Jurkat, Clone E6-1 (cell line): ENCODE data around the gene EPHA2.

ENCODE experiments used
- DNase-seq: peaks from one replicate; pipeline ENCODE4 v3.0.0-alpha.2; 2011; ENCODE audit warnings: low read depth, low spot score
- H3K4me3 ChIP-seq: 2 replicates; pipeline ENCODE4 v1.5.1; 2011; ENCODE audit warnings: mild to moderate bottlenecking, low read length, control low read depth, moderate library complexity

The EPHA2 gene

DNA sequence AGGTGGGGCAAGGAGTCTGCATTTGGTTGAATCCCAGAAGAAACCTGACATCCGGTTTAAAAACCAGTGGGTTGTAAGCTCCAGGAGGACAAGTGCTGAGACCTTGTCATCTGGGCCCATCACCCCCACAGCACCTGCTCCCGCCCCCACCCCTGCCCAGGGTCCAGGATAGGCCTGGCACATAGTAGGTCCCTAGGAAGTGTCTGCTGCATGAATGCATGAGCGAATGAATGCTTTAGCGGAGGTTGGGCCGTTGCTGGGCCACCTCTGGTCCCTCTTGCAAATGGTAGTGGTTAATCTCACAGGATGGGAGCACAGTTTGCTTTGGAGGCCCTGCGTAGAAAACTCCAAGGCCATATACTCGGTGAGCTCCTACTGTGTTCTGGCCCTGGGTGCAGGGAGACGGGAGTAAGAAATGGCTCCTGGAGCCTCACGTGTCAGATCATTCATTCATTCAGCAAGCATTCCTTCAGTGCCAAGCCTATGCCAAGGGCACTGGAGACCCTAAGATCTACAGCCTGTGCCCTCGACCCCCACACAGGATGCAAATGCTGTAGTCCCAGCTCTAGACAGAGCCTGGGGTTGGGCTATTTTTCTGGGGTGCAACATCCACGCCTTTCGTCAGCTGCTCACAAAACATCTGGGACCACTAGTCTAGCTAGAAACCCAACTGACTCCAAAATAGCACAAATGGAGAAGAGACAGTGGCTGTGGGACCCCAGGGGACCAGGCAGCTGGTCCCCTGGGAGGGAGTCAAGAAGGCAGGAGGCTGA lies 28.9 kb downstream of the EPHA2 start:
- no peak for DNase-seq

DNA sequence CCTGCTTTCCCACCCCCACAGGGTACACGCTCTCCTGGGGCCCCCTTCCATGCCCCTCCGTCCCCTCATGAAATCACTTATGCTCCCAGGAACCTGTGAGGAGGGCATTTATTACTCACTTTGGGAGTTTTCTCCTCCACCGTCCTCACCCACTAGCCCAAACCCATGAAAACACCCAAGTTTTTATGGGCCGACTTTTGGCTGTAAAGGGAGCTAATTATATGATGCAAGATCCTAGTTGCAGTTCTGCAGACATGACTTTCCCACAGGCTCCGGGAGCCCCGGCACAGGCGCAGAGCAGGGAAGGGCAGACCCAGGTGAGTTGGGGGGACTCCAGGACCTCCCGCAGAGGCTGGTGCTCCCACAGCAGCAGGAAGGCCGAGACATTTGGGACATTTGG lies 29.7 kb downstream of the EPHA2 start:
- no peak for DNase-seq
- no peak overlapping the region for H3K4me3 ChIP-seq

More for the DNA sequence above, 28.9 kb downstream of the EPHA2 start:
- H3K4me3 ChIP-seq: no peak overlapping the region

DNA sequence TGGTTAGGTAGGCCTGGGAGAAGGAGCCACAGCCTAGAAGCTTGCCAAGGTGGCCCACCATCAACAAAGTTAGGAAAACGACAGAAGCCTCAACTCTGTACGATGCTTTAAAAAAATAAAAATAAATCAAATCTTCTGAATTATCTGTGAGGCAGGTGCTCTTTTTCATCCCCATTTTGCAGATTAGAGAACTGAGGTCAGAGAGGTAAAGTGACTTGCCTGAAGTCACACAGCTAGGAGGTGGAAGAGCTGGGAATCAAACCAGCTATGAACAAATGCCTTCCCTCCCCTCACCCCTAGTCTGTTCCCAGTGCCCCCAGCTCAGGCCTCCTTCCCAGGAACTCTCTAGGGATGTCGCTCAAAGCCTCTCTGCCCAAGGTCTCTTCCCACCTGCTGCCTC lies 30.4 kb downstream of the EPHA2 start:
- H3K4me3 ChIP-seq: no peak overlapping the region
- DNase-seq: no peak

DNA sequence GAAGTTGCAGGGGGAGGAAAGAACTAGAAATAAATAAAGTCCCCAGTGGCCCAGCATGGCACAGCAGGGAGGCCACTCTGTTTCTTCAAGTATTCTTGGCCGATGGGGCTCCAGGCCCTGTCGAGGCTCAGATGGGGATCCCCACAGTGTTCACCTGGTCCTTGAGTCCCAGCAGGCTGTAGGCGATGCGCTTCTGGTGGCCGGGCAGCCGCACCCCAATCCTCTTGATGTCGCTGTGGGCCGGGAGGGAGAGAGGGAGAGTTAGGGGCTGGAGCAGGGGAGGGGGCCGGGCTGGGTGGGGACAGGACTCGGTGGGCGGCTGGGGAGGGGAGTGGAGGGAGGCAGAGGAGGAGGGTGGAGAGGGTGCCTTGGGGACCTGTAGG lies 30.8 kb downstream of the EPHA2 start:
- DNase-seq: no peak
- no peak overlapping the region for H3K4me3 ChIP-seq

DNA sequence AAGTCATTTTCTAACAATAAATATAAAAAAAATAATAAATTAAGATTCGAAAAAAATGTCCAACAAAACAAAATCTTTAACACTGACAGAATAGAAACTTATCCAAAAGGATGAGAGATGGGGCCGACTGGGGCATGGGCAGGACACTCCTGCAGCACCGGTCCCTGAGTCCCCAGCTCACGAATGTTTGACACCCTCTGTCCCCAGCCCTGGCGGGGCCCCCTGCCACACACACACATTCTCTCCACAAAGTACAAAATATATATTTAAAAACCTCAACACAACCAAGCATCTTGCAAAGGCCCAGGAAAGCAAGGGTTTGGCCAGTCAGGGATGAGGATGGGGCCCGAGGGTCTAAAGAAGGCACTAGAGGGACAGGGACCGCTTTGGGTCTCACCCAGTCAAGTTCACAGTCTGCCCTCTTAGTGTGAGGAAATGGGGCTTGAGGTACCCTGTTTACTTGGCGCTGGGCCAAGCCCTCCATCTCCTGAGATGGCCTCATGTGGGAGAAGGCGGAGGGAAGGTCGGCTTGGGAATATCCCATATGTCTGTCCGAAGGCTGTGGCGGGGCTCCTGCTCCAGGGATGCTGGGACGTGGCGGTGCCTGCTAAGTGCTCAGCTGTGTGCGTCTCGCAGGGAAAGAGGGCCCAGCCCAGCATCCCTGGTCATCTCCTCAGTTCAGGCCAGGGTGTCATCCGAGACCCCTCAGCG lies 31.3 kb downstream of the EPHA2 start:
- H3K4me3 ChIP-seq: no peak overlapping the region
- DNase-seq: no peak

DNA sequence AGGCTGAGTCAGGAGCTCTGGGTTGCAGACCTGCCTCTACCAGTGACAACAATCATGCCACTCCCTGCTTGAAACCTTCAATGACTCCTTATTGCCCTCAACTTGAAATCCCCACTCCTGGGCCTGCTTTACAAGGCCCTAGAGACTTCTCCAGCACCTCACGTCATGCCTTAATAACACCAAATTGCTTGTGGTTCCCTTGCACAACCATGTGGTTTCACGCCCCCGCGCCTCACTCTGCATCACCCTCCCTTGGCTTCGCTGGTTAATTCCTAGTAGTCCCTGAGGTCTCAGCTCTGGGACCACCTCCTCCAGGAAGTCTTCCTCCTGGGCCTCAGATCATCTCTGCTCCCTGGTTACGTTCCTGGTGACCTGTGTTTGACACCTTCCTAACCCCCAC lies 33.0 kb downstream of the EPHA2 start:
- DNase-seq: peak; percentile 6
- no peak overlapping the region for H3K4me3 ChIP-seq

DNA sequence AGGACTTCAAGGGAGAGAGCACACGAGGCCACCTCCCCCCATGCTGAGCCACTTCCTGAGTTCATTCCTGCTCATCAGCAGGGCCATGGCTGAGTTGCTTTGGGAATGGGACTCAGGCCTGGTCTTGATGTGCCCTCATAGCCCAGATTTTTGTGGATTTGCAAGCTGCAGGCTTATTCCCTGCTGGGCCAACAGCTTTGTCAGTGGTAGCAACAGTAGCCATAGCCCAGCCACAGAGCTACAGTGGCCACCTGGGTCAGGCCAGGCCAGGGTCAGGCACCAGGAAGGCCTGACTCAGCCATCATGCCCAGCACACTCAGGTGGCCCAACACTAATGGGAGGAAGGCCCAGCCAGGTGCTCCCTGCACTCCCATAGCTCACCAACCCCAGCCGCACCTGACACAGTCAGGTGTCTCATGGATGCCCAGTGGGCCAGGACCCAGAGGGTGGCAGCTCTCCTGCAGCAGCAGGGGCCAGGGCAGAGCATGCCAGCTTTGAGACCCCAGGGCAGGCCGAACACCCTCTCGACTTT lies 33.5 kb downstream of the EPHA2 start:
- no peak for DNase-seq
- no peak overlapping the region for H3K4me3 ChIP-seq

DNA sequence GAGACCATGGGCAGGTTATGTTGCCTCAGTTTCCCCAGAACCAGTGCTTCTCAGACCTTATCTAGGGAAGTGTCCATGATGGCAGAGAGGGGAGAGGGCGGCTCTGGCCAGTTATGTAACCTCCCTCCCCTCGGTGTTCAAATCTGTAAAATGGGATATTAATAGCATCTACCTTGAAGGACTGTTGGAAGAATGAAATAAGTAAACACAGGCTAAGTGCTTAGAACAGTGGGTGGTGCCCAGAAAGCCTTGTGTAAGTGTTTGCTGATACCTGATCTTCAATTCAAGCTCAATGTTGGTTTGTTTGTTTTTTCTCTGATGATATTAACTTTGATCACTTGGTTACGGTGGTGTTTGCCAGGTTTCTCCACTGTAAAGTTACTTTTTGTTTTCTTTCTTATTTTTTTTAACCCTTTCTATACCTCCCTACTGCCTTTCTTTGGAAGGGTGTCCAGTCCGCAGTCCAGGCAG lies 34.9 kb downstream of the EPHA2 start:
- no peak for DNase-seq
- H3K4me3 ChIP-seq: no peak overlapping the region

DNA sequence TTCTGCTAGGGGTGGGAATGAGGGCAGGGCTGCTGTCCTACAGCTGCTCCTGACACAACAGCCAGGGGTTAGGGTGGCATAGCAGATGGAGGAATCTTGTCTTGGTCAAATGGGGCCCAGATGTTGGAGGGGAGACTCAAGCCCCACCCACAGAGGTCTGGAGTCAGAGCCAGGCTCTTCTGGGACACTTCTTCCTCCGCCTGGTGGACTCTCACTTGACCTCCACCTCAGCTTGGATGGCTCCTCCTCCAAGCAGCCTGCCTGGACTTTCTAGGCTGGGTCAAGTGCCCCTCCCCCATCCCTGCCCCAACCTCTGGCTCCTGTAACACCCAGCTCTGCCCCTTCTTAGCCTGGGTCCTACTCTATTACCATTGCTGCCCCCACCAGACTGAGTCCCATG lies 35.5 kb downstream of the EPHA2 start:
- DNase-seq: no peak

DNA sequence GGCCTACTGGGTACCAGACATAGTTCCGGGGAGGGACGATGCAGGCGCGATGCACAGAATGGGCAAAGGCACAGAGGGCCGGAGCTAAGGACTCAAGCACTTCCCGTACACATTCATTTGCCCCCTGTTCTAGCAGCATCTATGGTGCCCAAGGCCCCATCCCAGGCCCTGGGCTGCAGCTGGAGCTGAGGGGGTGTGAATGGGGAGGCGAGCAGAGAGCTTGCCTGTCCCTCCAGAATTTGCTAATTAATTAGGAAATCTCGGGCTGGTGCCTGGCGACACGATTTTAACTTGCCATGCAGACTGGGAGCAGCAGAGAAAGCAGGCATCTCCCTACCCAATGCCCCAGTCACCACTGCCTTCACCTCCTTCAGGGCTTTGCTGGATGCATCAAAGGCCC lies 35.9 kb downstream of the EPHA2 start:
- H3K4me3 ChIP-seq: no peak overlapping the region
- no peak for DNase-seq

More for the DNA sequence above, 35.5 kb downstream of the EPHA2 start:
- no peak overlapping the region for H3K4me3 ChIP-seq

DNA sequence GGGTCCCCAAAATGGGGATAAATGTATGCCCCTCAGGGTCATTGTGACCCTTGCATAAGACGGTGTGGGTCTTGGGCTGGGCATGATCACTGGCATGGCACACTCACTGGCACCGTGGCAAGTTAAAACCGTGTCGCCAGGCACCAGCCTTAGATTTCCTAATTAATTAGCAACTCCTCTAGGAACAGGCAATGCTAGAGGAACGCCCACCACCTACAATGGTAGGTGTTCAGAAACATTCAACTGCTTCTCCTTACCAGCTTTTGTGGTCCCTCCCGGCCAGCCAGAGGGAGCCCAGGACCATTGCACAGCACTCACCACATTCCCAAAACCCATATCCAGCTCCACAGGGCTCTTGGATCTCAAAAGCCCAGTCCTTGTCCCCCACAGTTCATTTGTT lies 36.4 kb downstream of the EPHA2 start:
- no peak for DNase-seq
- H3K4me3 ChIP-seq: no peak overlapping the region

DNA sequence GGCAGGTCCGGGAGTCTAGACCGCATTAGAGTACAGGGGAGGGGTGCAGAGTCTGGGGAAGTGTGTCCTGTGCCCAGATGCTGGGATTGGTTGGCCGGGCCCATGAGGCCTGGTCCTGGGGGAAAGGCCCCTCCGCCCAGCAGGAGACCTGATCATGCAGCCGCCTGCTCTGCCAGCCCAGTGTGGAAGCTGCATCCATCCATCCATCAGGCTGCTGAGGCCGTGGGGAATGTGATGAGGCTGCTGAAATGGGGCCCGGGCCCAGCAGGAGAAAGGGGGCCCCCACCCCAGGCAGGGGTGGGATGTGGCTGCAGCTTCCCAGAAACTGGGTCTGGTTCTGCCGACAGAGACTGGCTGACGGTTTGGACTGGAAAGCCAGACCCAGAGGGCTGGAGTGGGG lies 37.2 kb downstream of the EPHA2 start:
- no peak for DNase-seq
- H3K4me3 ChIP-seq: no peak overlapping the region

DNA sequence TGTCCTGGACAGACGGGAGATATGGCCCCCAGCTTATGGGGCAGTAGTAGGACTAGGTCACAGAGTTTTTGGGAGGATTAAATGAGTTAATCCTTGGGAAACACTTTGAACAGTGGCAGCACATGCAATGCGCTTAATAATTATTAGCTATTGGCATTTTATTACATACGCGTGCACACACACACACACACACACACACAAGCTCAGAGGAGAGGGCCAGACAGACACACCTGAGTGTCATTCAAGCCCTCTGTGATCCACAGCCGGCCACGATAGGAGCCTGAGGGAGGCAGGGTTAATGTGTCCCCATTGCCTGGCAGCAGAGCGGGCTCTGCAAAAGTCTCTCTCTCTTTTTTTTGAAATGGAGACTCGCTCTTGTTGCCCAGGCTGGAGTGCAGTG lies 37.9 kb downstream of the EPHA2 start:
- no peak overlapping the region for H3K4me3 ChIP-seq
- DNase-seq: no peak

DNA sequence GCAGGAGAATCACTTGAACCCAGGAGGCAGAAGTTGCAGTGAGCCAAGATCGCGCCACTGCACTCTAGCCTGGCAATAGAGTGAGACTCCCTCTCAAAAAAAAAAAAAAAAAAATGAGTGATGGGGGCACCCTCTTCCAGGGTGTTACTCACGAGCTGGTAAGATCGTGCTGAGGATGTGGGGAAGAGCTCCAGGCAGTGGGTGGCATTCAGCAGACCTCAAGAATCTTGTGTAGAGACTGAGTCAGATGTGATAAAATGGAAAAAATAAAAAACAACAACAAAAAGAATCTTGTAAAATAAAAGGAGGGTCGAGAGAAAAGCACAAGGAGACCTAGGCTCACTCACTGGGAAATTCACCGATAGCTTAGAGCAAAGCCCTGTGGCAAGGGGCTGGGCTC lies 38.5 kb downstream of the EPHA2 start:
- H3K4me3 ChIP-seq: no peak overlapping the region
- no peak for DNase-seq

DNA sequence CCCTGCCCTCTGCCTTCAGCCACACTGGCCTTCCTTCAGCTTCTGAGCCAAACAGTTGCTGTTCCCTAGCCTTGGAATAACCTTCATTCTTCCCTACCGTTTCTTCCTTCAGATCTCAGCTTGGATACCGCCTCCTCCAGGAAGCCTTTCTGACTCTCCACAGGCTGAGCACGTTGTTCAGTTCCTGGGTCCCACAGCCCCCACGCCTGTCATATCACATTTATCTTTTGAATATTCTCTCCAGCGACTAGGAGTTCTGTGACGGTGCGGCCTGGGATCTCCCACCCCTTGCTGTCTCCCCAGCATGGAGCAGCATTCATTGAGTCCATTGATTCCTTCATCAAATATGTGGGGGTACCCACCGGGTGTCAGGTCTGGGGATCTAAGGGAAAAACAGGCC lies 39.2 kb downstream of the EPHA2 start:
- no peak for DNase-seq
- H3K4me3 ChIP-seq: no peak overlapping the region

DNA sequence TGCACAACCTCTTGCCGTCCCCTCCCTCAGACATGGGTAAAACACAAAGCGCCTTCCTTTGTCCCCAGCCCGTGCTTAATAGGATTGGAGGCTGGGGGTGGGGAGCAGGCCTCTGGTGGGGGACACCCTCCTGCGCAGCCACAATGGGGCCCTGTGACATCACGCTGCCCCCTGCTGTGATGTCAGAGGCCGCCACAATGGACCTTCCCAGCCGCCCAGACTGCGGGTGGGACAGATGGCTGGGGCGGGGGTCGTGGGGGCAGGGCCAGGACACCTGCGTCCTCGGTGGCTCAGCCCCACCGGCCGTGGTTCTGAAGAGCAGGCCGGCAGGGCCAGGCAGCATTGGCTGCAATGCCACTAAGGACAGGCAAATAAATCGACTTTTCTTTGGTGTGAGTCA lies 39.9 kb downstream of the EPHA2 start:
- H3K4me3 ChIP-seq: no peak overlapping the region
- DNase-seq: no peak

DNA sequence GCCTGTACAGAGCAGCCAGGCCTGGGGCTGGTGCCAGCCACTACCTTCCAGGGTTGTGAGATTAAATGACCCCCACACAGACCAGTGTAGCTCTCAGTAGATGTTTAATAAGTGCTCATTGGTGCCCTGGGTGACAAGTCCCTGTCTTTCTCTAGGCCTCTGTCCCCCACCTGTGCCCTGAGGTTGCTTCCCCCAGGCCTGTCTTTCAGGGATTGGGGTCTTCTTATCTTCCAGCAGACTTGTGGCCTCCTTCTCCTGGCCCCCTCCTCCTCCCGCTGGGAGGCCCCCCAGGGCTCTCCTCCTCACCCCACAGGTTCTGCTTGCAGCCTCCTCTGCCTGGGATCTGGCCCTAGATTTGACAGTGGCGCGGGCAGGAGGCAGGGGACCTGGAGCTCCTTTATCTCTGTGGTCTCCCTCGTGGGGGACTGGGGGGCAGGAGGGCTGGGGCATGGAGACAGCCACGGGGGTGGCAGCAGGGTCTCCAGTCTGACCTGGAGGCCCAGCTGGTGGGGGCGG lies 40.3 kb downstream of the EPHA2 start:
- no peak overlapping the region for H3K4me3 ChIP-seq
- no peak for DNase-seq

DNA sequence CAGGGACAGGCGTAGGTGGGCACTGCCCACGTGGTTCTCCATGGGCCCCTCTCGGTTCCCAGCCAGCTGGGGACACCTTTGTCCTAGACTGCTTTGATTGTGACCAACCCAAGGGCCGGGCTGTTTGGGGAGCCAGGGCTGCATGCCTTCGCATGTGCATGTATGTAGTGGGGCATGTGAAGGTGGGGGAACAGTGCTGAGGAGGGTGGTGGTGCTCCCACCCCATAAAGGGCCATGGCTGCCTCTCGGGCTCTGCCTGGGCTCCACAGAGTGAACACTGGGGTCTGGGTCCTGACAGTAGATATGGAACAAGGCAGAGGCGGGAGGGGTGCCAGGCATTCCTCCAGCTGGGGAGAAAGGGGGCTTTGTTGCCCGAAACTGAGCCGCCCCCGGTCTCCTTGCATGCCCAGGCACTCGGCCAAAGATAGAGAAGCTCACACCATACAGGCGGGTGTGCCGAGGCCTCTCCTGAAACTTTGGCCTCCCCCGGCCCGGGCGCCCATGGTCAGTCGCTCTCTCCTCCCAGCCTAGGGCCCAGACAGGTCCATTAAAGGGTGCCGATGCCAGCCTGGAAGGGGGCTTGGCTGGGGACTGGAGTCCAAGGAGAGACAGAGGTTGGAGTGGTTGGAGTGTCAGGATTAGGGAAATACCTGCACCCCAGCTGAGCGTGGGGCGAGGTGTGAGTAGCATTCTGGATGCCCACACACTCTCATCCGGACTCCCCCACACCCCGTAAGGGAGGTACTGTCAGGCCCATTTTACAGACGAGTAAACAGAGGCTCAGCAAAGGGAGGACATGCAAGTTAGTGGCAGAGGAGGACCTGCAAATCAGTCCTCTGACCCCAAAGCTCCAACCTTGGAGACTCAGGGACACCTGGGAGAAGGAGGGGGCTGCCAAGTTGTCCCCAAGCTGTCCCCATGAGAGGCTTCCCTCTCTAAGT lies 41.1 kb downstream of the EPHA2 start:
- DNase-seq: no peak

More for the DNA sequence above, 41.1 kb downstream of the EPHA2 start:
- no peak overlapping the region for H3K4me3 ChIP-seq
